A172 (cell line): ENCODE measurements around the gene RAB36. TPM values are rescaled to one million over a fixed set of nuclear protein-coding genes. Genes with fewer than 3 reads are reported as not detected.

Experiments
- DNase-seq: peaks from one replicate; pipeline ENCODE4 v3.0.0-alpha.2; 2015; ENCODE audit warnings: low spot score
- total RNA-seq: library from RNA; depleted of rRNA; stranded (reverse); fragments of >200 nt; shearing (Covaris generic); gene quantifications from 2 replicates; pipeline ENCODE4 v1.2.3, GENCODE V29; 2014

Gene RAB36
- total RNA-seq, 1 experiment from 2014 or later = 6.6 TPM

DNA sequence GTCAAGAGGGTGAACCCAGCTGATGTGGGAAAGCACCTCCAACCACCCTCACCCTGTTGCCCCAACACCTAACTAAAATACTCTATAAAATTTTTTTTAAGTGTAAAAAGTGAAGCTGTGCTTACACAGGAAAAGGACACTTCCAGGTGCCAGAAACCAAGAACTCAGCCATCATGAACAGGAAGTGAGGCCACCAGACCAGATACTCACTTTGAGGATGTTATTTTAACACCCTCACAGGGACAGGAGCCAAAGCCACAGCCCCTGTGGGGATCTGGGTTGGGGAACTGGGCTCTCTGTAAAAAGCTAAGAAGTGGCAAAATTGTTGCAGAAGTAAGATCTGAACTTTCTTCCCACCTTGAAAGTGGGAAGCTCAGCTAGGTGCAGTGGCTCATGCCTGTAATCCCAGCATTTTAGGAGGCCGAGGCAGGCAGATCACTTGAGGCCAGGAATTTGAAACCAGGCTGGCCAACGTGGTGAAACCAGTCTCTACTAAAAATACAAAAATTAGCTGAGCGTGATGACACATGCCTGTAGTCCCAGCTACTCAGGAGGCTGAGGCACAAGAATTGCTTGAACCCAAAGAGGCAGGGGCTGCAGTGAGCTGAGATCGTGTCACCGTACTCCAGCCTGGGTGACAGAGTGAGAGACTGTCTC, 7.2 kb upstream of the RAB36 start:
- peak; percentile 12 for DNase-seq

DNA sequence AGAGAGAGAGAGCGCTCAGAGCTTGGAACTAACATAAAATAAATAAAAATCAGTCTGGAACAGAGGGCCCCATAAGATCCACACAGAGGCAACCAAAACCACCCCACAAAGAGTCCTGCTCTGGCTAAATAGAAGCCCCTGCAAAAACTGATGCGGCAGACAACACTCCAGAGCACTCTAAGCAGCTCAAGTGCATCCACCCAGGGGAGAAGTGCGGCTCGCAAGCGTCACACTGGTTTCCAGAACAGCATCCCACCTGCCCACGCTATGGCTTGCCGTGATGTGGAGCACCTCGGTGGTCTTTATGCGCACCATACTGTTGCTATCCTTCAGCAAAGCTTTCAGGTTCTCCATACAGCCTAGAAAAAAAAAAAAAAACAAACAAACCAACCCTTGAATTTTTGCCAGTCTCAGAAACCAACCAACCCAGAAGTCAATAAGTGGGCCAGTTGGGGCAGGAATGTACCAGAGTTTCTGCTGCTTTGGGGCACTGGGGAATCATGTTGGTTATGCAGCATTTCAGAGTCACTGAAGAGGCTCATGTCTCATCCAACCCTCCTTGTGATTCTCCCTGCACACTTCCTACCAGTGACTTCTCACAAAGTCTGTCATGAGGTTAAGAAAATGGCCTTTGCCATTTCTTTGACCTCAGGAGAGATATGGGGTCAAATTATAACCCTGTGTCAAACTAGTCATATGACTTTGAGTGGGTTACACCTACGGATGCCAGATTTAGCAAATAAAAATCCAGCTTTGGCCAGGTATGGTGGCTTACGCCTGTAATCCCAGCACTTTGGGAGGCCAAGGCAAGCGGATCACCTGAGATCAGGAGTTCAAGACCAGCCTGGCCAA, 6.5 kb upstream of the RAB36 start:
- DNase-seq = no peak

DNA sequence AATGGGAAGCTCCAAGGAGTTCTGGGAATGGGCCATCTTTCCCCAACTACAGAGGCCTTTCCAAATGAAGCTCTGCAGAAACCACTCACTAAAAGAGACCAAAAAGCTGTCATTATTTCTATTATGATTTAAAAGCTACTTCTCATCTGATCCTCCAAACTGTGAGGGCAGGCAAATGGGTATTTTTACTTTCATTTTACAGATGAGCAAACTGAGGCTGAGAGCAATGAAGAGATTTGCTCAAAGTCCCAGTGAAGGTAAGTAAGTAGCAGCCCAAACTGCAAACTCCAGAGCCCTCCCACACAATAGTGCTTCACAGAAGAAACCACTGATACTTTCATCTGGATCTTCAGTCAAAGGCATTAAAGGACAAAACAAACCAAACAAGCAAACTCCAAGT, 4.9 kb upstream of the RAB36 start:
- DNase-seq = no peak

DNA sequence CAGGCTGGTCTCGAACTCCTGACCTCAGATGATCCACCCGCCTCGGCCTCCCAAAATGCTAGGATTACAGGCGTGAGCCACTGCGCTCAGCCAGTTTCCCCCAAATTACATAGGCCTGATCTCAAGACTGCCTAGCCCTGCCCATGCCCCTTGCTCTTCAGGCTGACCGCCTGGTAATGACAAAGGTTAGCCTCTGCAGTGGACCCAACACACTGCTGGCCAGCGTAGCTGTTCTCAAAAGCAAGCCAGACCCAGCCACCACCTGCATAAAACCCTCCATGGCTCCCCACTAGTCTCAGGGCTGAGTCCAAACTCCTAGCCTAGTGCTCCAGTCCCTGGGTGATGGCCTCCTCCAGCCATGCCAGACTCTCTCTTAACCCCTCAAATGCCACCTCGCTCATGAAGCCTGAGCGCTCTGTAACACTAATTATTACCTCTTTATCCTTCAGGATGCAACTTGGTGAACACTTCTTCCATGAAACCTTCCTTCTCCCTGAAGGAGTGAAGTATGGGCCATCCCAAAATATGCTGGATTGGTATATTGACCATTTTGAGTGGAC, 2.7 kb upstream of the RAB36 start:
- DNase-seq = no peak

DNA sequence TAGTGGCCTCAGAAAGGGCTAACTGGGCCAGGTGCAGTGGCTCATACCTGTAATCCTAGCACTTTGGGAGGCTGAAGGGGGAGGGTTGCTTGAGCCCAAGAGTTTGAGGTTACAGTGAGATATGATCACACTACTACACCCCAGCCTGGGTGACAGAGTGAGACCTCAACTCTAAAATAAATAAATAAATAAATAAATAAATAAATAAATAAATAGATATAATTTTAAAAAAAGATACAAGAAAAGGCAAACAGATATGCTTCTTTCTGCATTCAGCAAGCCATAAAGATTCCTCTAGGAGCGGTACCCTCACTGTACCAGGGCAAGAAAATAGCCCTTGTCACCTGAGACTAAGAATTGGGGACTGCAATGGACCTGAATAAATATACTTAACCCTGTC, 2.2 kb upstream of the RAB36 start:
- DNase-seq = no peak

DNA sequence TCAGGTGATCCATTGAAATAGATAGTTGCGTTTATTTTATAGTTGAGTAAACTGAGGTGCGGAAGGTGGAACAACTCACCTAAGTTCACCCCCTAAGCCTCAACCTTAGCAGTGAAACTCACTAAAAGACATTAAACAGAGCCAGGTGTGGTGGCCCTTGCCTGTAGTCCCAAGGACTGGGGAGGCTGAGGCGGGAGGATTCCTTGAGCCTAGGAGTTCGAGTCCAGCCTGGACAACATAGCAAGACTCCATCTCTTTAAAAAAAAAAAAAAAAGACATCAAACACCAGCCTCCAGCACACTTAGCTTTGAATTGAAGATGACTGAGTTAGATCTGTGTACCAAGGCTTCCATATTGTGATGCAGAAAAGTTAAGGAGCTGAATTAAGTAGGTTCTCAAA, 845 bp upstream of the RAB36 start:
- DNase-seq = no peak

DNA sequence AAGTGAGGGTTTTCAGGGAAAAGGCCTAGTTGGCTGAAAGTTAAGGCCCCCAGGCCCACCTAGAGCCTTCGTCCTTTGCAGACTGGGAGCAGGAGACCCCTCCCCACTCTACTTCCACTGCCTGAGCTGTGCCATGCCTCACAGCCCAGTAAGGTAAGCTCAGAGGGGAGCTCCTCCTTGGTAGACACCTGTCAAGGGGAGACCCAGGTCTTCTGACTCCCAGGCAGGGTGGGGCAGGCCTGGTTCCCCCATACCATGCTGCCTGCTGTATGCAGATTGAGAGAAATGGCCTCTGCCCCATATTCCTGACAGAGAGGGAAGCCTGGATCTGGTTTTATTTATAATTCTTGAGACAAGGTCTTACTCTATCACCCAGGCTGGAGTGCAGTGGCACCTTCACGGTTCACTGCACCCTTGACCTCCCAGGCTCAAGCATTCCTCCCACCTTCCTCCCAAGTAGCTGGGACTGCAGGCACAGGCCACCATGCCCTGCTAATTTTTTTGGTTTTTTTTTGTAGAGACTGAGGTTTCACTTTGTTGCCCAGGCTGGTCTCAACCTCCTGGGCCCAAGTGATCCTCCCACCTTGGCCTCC, 697 bp downstream of the RAB36 start:
- no peak for DNase-seq

DNA sequence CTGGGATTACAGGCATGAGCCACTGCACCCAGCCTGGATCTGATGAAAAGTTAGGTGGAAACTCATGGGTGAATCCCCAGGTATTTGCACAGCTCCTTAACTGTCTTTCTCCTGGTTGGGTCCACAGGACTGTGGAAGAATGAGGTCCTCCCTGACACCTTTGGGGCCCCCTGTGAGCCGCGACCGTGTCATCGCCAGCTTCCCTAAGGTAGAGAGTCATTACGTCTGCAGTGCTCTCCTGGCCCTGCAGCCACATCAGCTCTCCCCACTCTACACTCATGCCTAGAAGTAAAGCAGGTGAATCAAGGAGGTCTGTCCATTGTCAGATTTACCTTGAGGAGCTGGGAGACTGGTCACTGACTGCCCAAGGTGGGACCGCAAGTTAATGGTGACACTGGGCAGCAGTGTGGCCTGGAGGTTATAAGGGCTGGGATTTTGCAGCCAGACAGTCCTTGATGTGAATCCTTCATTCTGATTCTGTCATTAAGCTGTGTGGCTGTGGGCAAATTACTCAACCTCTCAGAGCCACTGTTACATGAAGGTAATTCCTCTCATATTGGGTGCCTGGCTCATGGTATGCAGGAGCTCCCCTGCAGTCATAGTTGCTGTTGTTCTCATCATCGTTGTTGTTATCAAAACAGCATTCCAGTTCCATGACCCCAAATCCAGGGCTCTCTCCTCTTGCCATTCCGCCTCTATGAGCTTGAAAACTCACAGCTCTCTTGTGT, 1.4 kb downstream of the RAB36 start:
- DNase-seq = no peak

DNA sequence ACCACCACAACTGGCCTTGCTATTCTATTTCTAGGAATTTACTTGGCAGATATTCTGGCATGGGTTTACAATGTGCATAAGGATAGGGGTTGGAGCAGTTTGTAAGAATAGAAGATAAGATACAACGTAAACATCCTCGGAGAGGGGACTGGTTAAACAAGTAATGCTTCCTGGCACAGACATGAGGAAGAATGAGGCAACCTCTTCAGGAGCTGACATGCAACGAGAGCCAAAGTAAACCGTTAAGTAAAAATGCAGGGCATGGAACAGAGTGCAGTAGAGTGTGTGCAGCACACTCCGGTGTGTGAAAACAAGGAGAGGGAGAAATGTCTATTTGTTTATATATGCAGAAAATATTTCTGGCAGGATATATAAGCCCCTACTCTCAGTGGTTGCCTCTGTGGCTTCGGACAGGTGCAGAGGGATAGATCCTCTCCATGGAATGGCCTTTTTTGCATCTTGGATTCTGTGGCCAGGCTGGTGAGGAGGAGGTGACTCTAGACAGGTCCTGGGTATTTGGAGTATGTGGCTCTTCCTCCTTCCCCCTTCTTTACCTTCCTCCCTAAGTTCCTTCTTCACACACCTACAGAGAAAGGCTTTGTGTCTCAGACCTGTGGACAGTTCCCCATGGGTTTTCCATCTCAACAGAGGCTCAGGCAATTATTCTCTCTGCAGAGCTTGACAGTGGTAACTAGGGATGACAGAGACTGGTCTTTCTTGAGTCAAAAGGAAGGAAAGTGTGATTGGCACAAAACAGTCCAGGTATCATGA, 2.5 kb downstream of the RAB36 start:
- no peak for DNase-seq

DNA sequence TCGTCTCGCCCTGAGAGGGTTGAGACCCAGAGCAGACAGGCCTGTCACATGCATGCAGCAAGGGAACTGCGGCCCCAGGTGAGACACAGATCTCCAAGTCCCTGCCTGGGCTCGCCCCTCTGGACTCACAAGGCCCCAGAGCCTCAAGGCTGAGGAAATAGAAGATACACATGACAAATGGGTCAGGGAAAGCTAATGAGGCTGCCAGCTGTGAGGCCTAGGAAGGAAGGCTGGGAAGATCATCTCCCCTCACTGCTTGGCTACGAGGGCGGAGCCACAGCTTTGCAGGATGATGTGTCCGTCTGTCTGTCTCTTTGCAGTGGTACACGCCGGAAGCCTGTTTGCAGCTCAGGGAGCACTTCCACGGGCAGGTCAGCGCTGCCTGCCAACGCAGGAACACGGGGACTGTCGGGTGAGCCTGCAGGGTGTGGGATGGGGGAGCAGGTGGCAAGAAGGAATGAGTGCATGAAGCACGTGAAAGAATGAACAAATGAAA, 4.5 kb downstream of the RAB36 start:
- DNase-seq = no peak

DNA sequence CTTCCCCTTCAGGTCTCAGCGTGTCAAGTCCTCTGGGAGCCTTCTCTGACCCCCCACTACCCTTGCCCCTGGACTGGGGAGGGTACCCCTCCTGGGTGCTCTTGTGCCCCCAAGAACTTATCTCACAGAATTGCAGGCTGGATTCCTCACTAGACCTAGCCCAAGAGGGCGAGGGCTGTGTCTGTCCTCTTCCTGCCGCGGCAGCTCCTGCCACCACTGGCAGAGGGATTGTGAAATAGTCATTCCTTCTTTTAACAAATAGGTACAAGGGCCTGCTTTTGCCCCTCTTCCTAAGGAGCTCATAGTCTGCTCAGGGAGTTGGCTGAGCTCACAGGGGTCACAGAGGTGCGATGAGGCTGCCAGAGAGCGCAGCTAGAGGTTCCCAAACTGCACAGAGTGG, 5.5 kb downstream of the RAB36 start:
- DNase-seq = no peak

DNA sequence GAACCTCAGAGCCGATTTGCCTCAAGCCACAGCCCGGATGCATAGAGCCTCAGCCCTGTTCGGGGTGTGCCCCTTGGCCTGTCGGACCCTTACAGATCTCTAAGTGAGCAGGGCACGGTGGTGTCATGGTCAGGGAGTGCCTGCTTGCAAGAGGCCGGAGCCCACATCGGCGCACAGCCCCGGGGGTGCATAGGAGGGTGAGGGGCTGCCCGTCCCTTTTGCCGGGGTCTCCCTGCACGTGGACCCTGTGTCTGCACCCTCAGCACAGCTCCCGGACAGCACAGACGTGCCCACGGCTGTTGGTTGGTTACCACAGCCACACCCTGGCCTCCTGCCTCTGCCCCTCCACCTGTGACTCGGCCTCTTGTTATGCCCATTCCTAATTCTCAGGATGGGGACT, 6.5 kb downstream of the RAB36 start:
- no peak for DNase-seq

DNA sequence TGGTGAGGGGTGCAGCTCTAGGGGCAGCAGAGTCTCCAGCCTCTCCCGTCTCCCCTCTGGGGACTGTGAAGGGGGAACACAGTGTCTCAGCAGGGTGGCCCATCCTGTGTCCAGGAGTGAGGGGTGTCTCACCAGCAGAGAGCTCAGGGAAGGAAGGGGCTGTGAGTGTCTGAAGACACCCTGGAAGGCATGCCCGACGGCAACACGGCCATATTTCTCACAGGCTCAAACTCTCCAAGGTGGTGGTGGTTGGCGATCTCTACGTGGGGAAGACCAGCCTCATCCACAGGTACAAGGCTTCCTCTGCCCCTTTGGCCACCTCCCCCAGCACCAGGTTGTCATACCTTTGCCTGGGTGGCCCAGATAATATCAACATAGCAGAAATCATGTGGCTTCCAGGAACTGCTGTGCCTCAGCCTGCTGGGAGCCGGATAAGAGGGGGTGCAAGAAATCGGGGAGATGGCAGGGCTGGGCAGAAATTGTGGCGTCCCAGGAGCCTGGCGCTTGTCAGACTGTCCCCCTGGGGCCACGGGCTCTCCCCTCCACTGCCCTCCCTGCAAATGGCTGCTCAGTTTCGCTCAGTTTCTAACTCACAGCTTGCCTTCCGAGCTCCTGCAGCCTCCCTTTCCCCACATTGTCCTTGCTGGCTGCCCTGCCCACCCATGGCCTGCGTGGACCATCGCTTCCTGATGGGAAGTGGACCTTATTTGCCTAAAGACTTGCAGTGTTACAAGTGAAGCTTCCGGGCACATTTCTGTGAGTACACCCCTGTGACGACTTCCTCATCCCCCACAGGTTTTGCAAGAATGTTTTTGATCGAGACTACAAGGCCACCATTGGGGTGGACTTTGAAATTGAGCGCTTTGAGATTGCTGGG, 7.2 kb downstream of the RAB36 start:
- DNase-seq = no peak

DNA sequence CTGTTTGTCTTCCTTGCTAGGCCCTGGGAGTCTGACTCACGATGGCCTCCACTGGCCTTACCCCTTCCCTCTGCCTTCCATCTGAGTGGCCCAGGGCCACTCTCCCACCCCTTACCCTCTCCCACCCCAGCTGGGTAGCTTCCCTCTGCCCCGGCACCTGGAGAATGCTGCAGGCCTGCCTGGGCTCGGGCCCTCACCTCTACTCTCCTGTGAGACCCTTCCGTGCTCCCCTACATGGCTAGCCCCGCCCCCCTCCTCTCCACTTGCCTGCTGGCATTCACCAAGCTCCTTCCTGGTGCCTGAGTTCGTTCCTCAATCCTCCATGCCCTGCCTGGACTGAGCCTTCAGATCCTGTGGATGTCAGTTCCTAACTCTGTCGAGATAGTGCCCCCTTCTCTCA, 8.7 kb downstream of the RAB36 start:
- DNase-seq = no peak

DNA sequence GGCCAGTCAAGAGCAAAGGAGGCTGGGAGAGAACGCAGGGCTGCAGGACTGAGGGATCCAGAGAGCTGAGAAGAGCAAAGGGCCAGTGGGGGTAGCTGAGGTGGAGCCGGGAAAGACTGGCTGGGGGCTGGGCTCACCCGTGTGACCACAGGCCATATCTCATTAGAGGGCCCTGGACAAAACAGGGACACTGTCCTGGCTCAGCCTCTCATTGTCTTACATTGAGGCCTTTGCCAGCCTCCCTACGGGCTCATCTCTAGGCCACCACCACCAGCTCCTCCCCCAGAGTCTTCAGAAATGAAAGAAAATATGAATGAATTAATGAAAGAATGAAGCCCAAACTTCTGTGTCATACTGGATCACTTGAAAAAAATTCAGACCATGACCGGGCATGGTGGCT, 9.2 kb downstream of the RAB36 start:
- no peak for DNase-seq

DNA sequence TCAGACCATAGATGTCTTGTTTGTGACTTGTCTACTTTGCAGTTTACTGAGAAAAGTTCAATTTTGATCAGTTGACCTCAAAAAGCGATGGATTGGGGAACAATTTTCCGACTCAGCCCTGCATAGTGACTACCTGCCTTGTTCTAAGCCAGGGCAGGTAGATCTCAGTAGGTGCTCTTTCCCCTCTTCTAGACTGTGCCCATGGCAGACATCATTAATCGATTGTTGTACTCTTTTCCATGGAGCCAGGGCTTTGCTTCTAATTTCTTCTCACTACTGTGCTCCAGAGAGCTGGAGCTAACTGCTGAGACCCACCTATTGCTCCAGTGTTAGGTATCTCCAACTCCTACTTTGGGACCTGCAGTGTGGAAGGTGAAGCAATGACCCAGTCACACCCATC, 9.9 kb downstream of the RAB36 start:
- no peak for DNase-seq

DNA sequence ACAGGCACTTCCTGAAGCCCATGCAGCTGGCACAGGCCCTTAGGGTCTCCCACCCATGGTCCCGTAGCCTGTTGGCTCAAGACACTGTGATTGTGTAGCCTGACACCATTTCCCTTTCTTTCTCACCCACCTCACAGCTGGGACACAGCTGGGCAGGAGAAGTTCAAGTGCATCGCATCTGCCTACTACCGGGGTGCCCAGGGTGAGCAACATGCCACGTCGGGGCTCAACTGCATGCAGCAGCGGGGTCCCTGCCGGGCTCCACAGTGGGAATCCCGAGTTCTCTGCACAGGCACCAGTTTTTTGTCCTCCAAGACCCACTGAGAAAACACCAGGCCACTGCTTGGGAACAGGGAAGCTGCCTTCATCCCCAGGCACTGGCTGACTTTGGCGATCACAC, 10.6 kb downstream of the RAB36 start:
- DNase-seq = no peak

DNA sequence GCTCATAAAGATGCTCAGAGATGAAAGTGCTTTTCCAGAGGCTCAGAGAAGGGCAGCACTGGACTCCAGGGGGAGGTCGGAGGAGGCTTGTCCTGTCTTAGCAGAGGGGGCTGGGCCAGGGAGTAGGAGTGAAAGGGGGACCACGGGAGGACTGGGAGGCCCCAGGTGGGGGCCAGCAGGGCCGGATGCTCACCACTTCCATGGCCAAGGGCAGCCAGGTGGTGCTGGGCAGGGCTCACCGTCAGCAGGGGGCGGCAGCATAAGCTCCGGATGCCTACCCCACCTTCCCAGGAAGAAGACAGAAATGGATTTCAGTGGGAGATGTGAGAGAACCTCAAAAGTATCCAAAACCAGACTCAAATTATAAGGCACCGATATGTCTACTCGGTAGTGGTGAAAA, 11.0 kb downstream of the RAB36 start:
- DNase-seq = no peak

DNA sequence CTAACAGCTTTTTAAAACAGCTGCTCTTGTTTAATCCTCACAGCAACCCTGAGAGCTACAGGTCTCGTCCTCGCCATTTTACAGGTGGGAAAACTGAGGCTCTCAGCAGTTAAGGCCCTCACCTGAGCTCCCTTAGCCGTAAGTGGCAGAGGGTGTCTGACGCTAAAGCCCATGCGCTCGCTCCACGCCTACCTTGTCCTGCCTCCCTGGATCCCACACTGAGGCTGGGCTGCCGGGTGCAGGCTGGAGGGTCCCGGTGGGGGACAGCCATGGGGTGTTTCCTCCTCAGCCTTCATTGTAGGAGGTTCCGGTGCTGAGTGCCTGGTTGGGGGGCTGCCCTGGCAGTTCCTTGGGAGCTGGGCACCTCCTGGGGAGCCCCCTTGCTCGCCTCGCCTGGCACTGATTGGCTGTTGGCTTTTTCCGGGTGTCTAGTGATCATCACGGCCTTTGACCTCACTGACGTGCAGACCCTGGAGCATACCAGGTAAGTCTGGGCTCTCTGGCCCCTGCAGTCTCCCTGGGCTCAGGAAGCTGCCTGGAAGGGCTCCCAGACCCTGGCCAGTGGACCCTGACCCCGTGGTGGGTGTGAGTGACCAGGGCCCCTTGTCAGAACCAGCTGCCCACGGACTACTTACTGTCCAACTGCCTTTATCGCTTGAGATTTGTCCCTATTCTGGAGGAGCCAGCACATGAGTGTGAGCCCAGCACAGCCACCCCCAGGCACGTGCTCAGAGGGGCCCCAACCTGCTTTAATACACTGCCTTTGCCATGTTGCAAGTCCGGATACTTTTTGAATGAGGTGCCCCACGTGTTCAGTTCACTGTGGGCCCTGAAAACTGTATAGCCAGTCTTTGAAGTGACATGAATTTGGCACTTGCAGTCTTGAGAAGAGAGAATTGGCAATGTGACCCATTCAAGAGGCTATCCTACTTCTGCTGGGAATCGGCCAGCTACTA, 12.6 kb downstream of the RAB36 start:
- DNase-seq = no peak
